ENCODE measurements around the gene HOXA10.

The HOXA10 gene

GRCh38 chr7:27177795-27178320 is 3.7 kb upstream of the HOXA10 start:
- H3K4me2 ChIP-seq (ENCODE audit: low read length), result no peak overlapping the region
- H3K27me3 ChIP-seq (ENCODE audit: low read depth, low read length), result no peaks in the 10 kb centered on the region

GRCh38 chr7:27176962-27177794 is 3.1 kb upstream of the HOXA10 start:
- Histone ChIP-seq H3K4me1 (ENCODE audit: low read length) (no peaks in the 10 kb centered on the region), H3K36me3 (replicated peaks; ENCODE audit: low read depth, low read length) (no peaks in the 10 kb centered on the region), H2AFZ (ENCODE audit: low read depth, low read length) (no peak overlapping the region), H3K27me3 (ENCODE audit: low read depth, low read length) (no peaks in the 10 kb centered on the region), H3K27ac (ENCODE audit: low read length) (no peak overlapping the region), H3K9me3 (ENCODE audit: insufficient read depth, low read length) (no peaks in the 10 kb centered on the region), H3K79me2 (ENCODE audit: low read length) (no peaks in the 10 kb centered on the region), H3K4me3 (ENCODE audit: low read length) (no peak overlapping the region), H3K9ac (ENCODE audit: low read length) (no peak overlapping the region), H4K20me1 (ENCODE audit: insufficient read depth, low read length) (no peaks in the 10 kb centered on the region), H3K4me2 (ENCODE audit: low read length) (no peak overlapping the region)
- TF ChIP-seq EZH2phosphoT487 (IDR thresholded peaks at IDR 0.05; ENCODE audit: low read depth), result no peak

More at GRCh38 chr7:27177795-27178320, 3.7 kb upstream of the HOXA10 start:
- H3K9ac ChIP-seq (ENCODE audit: low read length), result no peak overlapping the region
- TF ChIP-seq CTCF (IDR thresholded peaks at IDR 0.05; ENCODE audit: low read depth, low read length), result no peak
- no peak for TF ChIP-seq EZH2phosphoT487 (IDR thresholded peaks at IDR 0.05; ENCODE audit: low read depth)
- H3K4me1 ChIP-seq (ENCODE audit: low read length), result no peaks in the 10 kb centered on the region
- H3K27ac ChIP-seq (ENCODE audit: low read length), result no peak overlapping the region
- no peak overlapping the region for H2AFZ ChIP-seq (ENCODE audit: low read depth, low read length)
- H3K36me3 ChIP-seq (replicated peaks; ENCODE audit: low read depth, low read length), result no peaks in the 10 kb centered on the region
- H3K79me2 ChIP-seq (ENCODE audit: low read length), result no peaks in the 10 kb centered on the region
- no peaks in the 10 kb centered on the region for H4K20me1 ChIP-seq (ENCODE audit: insufficient read depth, low read length)
- no peak overlapping the region for H3K4me3 ChIP-seq (ENCODE audit: low read length)
- no peaks in the 10 kb centered on the region for H3K9me3 ChIP-seq (ENCODE audit: insufficient read depth, low read length)

- H2AFZ ChIP-seq (ENCODE audit: low read depth, low read length), result no peak overlapping the region
- H4K20me1 ChIP-seq (ENCODE audit: insufficient read depth, low read length), result no peaks in the 10 kb centered on the region
- H3K4me2 ChIP-seq (ENCODE audit: low read length), result no peak overlapping the region
- H3K79me2 ChIP-seq (ENCODE audit: low read length), result no peaks in the 10 kb centered on the region
- H3K4me1 ChIP-seq (ENCODE audit: low read length), result no peaks in the 10 kb centered on the region
- H3K9ac ChIP-seq (ENCODE audit: low read length), result no peak overlapping the region
- no peak overlapping the region for H3K4me3 ChIP-seq (ENCODE audit: low read length)
- no peaks in the 10 kb centered on the region for H3K36me3 ChIP-seq (replicated peaks; ENCODE audit: low read depth, low read length)
- no peak for TF ChIP-seq EZH2phosphoT487 (IDR thresholded peaks at IDR 0.05; ENCODE audit: low read depth)
- TF ChIP-seq CTCF (IDR thresholded peaks at IDR 0.05; ENCODE audit: low read depth, low read length), result no peak
- H3K27me3 ChIP-seq (ENCODE audit: low read depth, low read length), result no peaks in the 10 kb centered on the region
- H3K9me3 ChIP-seq (ENCODE audit: insufficient read depth, low read length), result no peaks in the 10 kb centered on the region
- no peak overlapping the region for H3K27ac ChIP-seq (ENCODE audit: low read length)
Measured at GRCh38 chr7:27176524-27176845, 2.4 kb upstream of the HOXA10 start.

- Histone ChIP-seq H3K9me3 (ENCODE audit: insufficient read depth, low read length) (no peaks in the 10 kb centered on the region), H3K27ac (ENCODE audit: low read length) (no peak overlapping the region), H3K36me3 (replicated peaks; ENCODE audit: low read depth, low read length) (no peaks in the 10 kb centered on the region), H3K4me3 (ENCODE audit: low read length) (no peak overlapping the region), H4K20me1 (ENCODE audit: insufficient read depth, low read length) (no peaks in the 10 kb centered on the region), H3K27me3 (ENCODE audit: low read depth, low read length) (no peaks in the 10 kb centered on the region), H3K9ac (ENCODE audit: low read length) (no peak overlapping the region), H3K4me2 (ENCODE audit: low read length) (no peak overlapping the region), H2AFZ (ENCODE audit: low read depth, low read length) (no peak overlapping the region), H3K79me2 (ENCODE audit: low read length) (no peaks in the 10 kb centered on the region), H3K4me1 (ENCODE audit: low read length) (no peaks in the 10 kb centered on the region)
- TF ChIP-seq EZH2phosphoT487 (IDR thresholded peaks at IDR 0.05; ENCODE audit: low read depth) (no peak), CTCF (IDR thresholded peaks at IDR 0.05; ENCODE audit: low read depth, low read length) (no peak)
Measured at GRCh38 chr7:27175626-27176523, 1.8 kb upstream of the HOXA10 start.
